Measurements from ENCODE around the gene MCMBP. TPM values are rescaled to one million over a fixed set of nuclear protein-coding genes. Genes with fewer than 3 reads are reported as not detected.

MCMBP gene
- total and polyA plus RNA-seq, 2 donors (not counting 3 experiments of a cell fraction or from before 2014, with no cell fraction given), result 44.8 to 62.5 TPM

GRCh38 chr10:119849031-119849789 lies 23.4 kb downstream of the MCMBP start:
- Histone ChIP-seq H3K9ac (replicated peaks; ENCODE audit: extremely low read depth, insufficient read depth, low read length) (no peak overlapping the region), H3K4me1 (ENCODE audit: control insufficient read depth, extremely low read depth, insufficient read depth, low read length) (no peaks in the 10 kb centered on the region), H2AFZ (ENCODE audit: low read depth, low read length) (no peak overlapping the region), H3K79me2 (ENCODE audit: control insufficient read depth, insufficient read depth, low read length) (peaks cover 5% of the 10 kb centered on the region), H3K27me3 (ENCODE audit: control insufficient read depth in 2 of 2, insufficient read depth in 2 of 2, low read length in 2 of 2) (no peaks in the 10 kb centered on the region), H3K4me2 (ENCODE audit: insufficient read depth, low read length) (no peak overlapping the region), H3K4me3 (replicated peaks in 1 of 3; ENCODE audit: insufficient read depth in 1 of 3, low read depth in 1 of 3, low read length in 3 of 3) (no peak overlapping the region), H4K20me1 (replicated peaks; ENCODE audit: control insufficient read depth, extremely low read depth, insufficient read depth, low read length) (no peaks in the 10 kb centered on the region), H3K27ac (ENCODE audit: insufficient read depth, low read depth, low read length) (no peak overlapping the region), H3K36me3 (ENCODE audit: control insufficient read depth in 2 of 2, extremely low read depth in 1 of 2, insufficient read depth in 2 of 2, low read length in 2 of 2) (peaks cover 17 to 25% of the 10 kb centered on the region in 2 experiments), H3K9me3 (replicated peaks; ENCODE audit: control insufficient read depth, insufficient read depth, low read length) (no peaks in the 10 kb centered on the region), H3K9me1 (replicated peaks; ENCODE audit: control insufficient read depth, extremely low read depth, insufficient read depth, low read length) (no peaks in the 10 kb centered on the region)
- no TSS peak for BruUV-seq (replicated peaks)
- ChIA-PET POLR2A (no interaction called here), CTCF (interaction anchor here (0.9 to 1.9 kb wide), 4 partner anchors 11 to 162 kb away, joined by 4 to 22 read pairs (median 5); no protein-coding TSS in a partner anchor)
- TF ChIP-seq FOS (IDR thresholded peaks at IDR 0.05; ENCODE audit: borderline replicate concordance, insufficient read depth, low read length), result no peak
- no peak for TF ChIP-seq MYC (IDR thresholded peaks at IDR 0.05; ENCODE audit: low read depth, low read length)
- TF ChIP-seq POLR2AphosphoS5 (IDR thresholded peaks at IDR 0.05; ENCODE audit: insufficient read depth, low read depth, low read length), result no peak
- TF ChIP-seq POLR2A (IDR thresholded peaks at IDR 0.05; ENCODE audit: low read depth, low read length), result no peak
- TF ChIP-seq GATA2 (IDR thresholded peaks at IDR 0.05; ENCODE audit: insufficient read depth, insufficient read length, low read depth, low read length), result no peak
- TF ChIP-seq, protein P1, sequence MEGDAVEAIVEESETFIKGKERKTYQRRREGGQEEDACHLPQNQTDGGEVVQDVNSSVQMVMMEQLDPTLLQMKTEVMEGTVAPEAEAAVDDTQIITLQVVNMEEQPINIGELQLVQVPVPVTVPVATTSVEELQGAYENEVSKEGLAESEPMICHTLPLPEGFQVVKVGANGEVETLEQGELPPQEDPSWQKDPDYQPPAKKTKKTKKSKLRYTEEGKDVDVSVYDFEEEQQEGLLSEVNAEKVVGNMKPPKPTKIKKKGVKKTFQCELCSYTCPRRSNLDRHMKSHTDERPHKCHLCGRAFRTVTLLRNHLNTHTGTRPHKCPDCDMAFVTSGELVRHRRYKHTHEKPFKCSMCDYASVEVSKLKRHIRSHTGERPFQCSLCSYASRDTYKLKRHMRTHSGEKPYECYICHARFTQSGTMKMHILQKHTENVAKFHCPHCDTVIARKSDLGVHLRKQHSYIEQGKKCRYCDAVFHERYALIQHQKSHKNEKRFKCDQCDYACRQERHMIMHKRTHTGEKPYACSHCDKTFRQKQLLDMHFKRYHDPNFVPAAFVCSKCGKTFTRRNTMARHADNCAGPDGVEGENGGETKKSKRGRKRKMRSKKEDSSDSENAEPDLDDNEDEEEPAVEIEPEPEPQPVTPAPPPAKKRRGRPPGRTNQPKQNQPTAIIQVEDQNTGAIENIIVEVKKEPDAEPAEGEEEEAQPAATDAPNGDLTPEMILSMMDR (IDR thresholded peaks at IDR 0.05; ENCODE audit: extremely low read depth in 1 of 2, insufficient read depth in 1 of 2, low read depth in 1 of 2, low read length in 2 of 2), result no peak
- TF ChIP-seq, protein P2, sequence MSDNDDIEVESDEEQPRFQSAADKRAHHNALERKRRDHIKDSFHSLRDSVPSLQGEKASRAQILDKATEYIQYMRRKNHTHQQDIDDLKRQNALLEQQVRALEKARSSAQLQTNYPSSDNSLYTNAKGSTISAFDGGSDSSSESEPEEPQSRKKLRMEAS (IDR thresholded peaks at IDR 0.05; ENCODE audit: insufficient read depth, insufficient read length), result no peak
- no peak for TF ChIP-seq JUN (IDR thresholded peaks at IDR 0.05; ENCODE audit: borderline replicate concordance, insufficient read depth, insufficient read length, low read depth)
- no peak for TF ChIP-seq EZH2 (IDR thresholded peaks at IDR 0.05; ENCODE audit: borderline replicate concordance, low read depth, low read length, severe bottlenecking)
- intact Hi-C loops (cut with micrococcal nuclease) (no loop called here), dilution Hi-C loops (cut with MboI; ENCODE audit: extremely low pct_ligation_motif_present, low sequenced_read_pairs) (no loop called here)
- FAIRE-seq, result no peak
- no peak for DNase-seq (ENCODE audit: low read depth, low spot score)

Measured in endothelial cell of umbilical vein (primary cell).